IMR-90 (cell line): ENCODE data around the gene CPNE6. TPM values are rescaled to one million over a fixed set of nuclear protein-coding genes. Genes with fewer than 3 reads are reported as not detected.

Experiments used
- ATAC-seq: fragments of 200-7000 bp; cut with Tn5 transposase; 2 replicates; pipeline ENCODE4 v1.9.1; 2020; ENCODE audit warnings: low read depth, mild to moderate bottlenecking, moderate library complexity
- BruUV-seq: library from RNA; stranded (reverse); fragments of 400-500 nt; replicated peaks from 2 replicates; lab custom pipeline; 2021; lab: Mats Ljungman, UMichigan
- CTCF ChIA-PET: fragments of 300-600 bp; formaldehyde crosslinking; extraction: SDS; loops from one replicate; lab custom pipeline; 2021; ENCODE audit warnings: antibody characterized with exemption; lab: Yijun Ruan, JAX
- POLR2A ChIA-PET: fragments of 300-600 bp; sonication (Branson Sonifier 250); formaldehyde crosslinking; loops from one replicate; lab custom pipeline; 2022; ENCODE audit warnings: antibody characterized with exemption; ENCODE audit not compliant: unreplicated experiment; lab: Charles Lee
- DNase-seq: peaks from one replicate; pipeline ENCODE4 v3.0.0; 2013
- H2AFZ ChIP-seq: replicated peaks from 2 replicates; pipeline ENCODE3; 2013; ENCODE audit warnings: low read length, mild to moderate bottlenecking; ENCODE audit not compliant: poor library complexity
- H2AK5ac ChIP-seq: 2 replicates; pipeline ENCODE4 v1.6.1; 2013; ENCODE audit warnings: low read depth, low read length, inconsistent platforms
- H2AK9ac ChIP-seq: replicated peaks from 2 replicates; pipeline ENCODE3; 2013; ENCODE audit warnings: mild to moderate bottlenecking, low read depth, low read length, moderate library complexity; ENCODE audit not compliant: poor library complexity
- H2BK120ac ChIP-seq: 2 replicates; pipeline ENCODE4 v1.6.1; 2013; ENCODE audit warnings: low read depth, low read length, inconsistent platforms
- H2BK15ac ChIP-seq: 3 replicates; pipeline ENCODE4 v1.6.1; 2013; ENCODE audit warnings: low read depth, low read length, inconsistent platforms
- H2BK20ac ChIP-seq: 2 replicates; pipeline ENCODE4 v1.6.1; 2013; ENCODE audit warnings: low read depth, mild to moderate bottlenecking, inconsistent platforms, low read length, moderate library complexity
- H2BK5ac ChIP-seq: 2 replicates; pipeline ENCODE4 v1.6.1; 2013; ENCODE audit warnings: mild to moderate bottlenecking, low read depth, low read length, inconsistent platforms; ENCODE audit not compliant: poor library complexity, severe bottlenecking
- H3K14ac ChIP-seq: replicated peaks from 2 replicates; pipeline ENCODE4 v1.6.1; 2013; ENCODE audit warnings: low read depth, low read length, inconsistent platforms
- H3K18ac ChIP-seq: 2 replicates; pipeline ENCODE4 v1.6.1; 2013; ENCODE audit warnings: low read depth, low read length, control low read depth
- H3K23ac ChIP-seq: 2 replicates; pipeline ENCODE4 v1.6.1; 2013; ENCODE audit warnings: low read depth, low read length, inconsistent platforms
- H3K27ac ChIP-seq: 2 replicates; pipeline ENCODE4 v1.5.1; 2013; ENCODE audit warnings: mild to moderate bottlenecking, control low read depth, low read length; ENCODE audit not compliant: insufficient read depth
- H3K27me3 ChIP-seq: 2 replicates; pipeline ENCODE4 v1.6.1; 2013; ENCODE audit warnings: low read length; ENCODE audit not compliant: control insufficient read depth, insufficient read depth
- H3K36me3 ChIP-seq: 2 replicates; pipeline ENCODE4 v1.6.1; 2013; ENCODE audit warnings: low read length, mixed read lengths; ENCODE audit not compliant: control insufficient read depth, insufficient read depth
- H3K4ac ChIP-seq: 2 replicates; pipeline ENCODE4 v1.6.1; 2013; ENCODE audit warnings: low read depth, low read length, inconsistent platforms
- H3K4me1 ChIP-seq: 2 replicates; pipeline ENCODE4 v1.6.1; 2013; ENCODE audit warnings: low read length, mixed read lengths; ENCODE audit not compliant: control insufficient read depth, insufficient read depth
- H3K4me2 ChIP-seq: 2 replicates; pipeline ENCODE4 v1.6.1; 2013; ENCODE audit warnings: low read depth, mild to moderate bottlenecking, control low read depth, low read length, moderate library complexity
- H3K4me3 ChIP-seq: 2 replicates; pipeline ENCODE4 v1.5.1; 2013; ENCODE audit warnings: low read depth, mild to moderate bottlenecking, control low read depth, low read length, moderate library complexity; ENCODE audit not compliant: insufficient read depth
- H3K56ac ChIP-seq: 2 replicates; pipeline ENCODE4 v1.6.1; 2013; ENCODE audit warnings: low read length, inconsistent platforms; ENCODE audit not compliant: insufficient read depth; ENCODE audit errors: extremely low read depth
- H3K79me1 ChIP-seq, 2 experiments: 2 replicates each; pipeline ENCODE4 v1.6.1; 2013; ENCODE audit warnings: low read length in 2 of 2, inconsistent platforms in 1 of 2, low read depth in 1 of 2
- H3K9ac ChIP-seq: 2 replicates; pipeline ENCODE4 v1.6.1; 2013; ENCODE audit warnings: low read depth, low read length, control low read depth
- H3K9me1 ChIP-seq: 2 replicates; pipeline ENCODE4 v1.6.1; 2013; ENCODE audit warnings: low read length, inconsistent platforms; ENCODE audit not compliant: insufficient read depth
- H3K9me3 ChIP-seq: 2 replicates; pipeline ENCODE4 v1.6.1; 2013; ENCODE audit warnings: low read length; ENCODE audit not compliant: control insufficient read depth, insufficient read depth
- H4K20me1 ChIP-seq: 2 replicates; pipeline ENCODE4 v1.6.1; 2013; ENCODE audit warnings: low read length, inconsistent platforms; ENCODE audit not compliant: insufficient read depth
- H4K5ac ChIP-seq: 2 replicates; pipeline ENCODE4 v1.6.1; 2013; ENCODE audit warnings: mild to moderate bottlenecking, low read depth, low read length, control low read depth
- H4K8ac ChIP-seq, 2 experiments: 2 replicates each; pipeline ENCODE4 v1.6.1; 2013; ENCODE audit warnings: low read depth in 2 of 2, low read length in 2 of 2, control low read depth in 1 of 2, inconsistent platforms in 1 of 2
- H4K91ac ChIP-seq: 2 replicates; pipeline ENCODE4 v1.6.1; 2013; ENCODE audit warnings: low read depth, low read length, inconsistent platforms; ENCODE audit not compliant: insufficient read depth
- BHLHE40 ChIP-seq: fragments of 150-350 bp; IDR thresholded peaks from 2 replicates; pipeline ENCODE4 v1.6.1; 2016; ENCODE audit warnings: mild to moderate bottlenecking, low read depth, low read length
- CEBPB ChIP-seq: IDR thresholded peaks from 2 replicates; pipeline ENCODE4 v1.6.1; 2012; ENCODE audit warnings: low read depth, low read length, improper control_type of control experiment
- CHD1 ChIP-seq: IDR thresholded peaks from 2 replicates; pipeline ENCODE4 v1.6.1; 2012; ENCODE audit warnings: low read depth, low read length, improper control_type of control experiment
- CTCF ChIP-seq: conservative IDR thresholded peaks from 2 replicates; pipeline ENCODE4 v1.5.1; 2012; ENCODE audit warnings: mild to moderate bottlenecking, low read depth, low read length, improper control_type of control experiment
- FOS ChIP-seq: fragments of 150-350 bp; IDR thresholded peaks from 2 replicates; pipeline ENCODE4 v1.6.1; 2016; ENCODE audit warnings: low read depth, low read length
- MAFK ChIP-seq: IDR thresholded peaks from 2 replicates; pipeline ENCODE4 v1.6.1; 2012; ENCODE audit warnings: low read depth, low read length, improper control_type of control experiment
- MAZ ChIP-seq: IDR thresholded peaks from 2 replicates; pipeline ENCODE4 v1.6.1; 2012; ENCODE audit warnings: low read depth, mild to moderate bottlenecking, low read length, improper control_type of control experiment, moderate library complexity, borderline replicate concordance
- MXI1 ChIP-seq: IDR thresholded peaks from 2 replicates; pipeline ENCODE4 v1.6.1; 2012; ENCODE audit warnings: low read depth, mild to moderate bottlenecking, low read length, moderate library complexity, borderline replicate concordance
- NFE2L2 ChIP-seq: fragments of 150-350 bp; IDR thresholded peaks from 2 replicates; pipeline ENCODE4 v1.6.1; 2016; ENCODE audit warnings: low read depth, mild to moderate bottlenecking, low read length
- POLR2A ChIP-seq: IDR thresholded peaks from 2 replicates; pipeline ENCODE4 v1.6.1; 2012; ENCODE audit warnings: mild to moderate bottlenecking, low read depth, low read length
- RAD21 ChIP-seq: IDR thresholded peaks from 2 replicates; pipeline ENCODE4 v1.6.1; 2012; ENCODE audit warnings: low read length, improper control_type of control experiment
- RCOR1 ChIP-seq: IDR thresholded peaks from 2 replicates; pipeline ENCODE4 v1.6.1; 2012; ENCODE audit warnings: mild to moderate bottlenecking, low read length, improper control_type of control experiment; ENCODE audit not compliant: insufficient replicate concordance
- RFX5 ChIP-seq: IDR thresholded peaks from 2 replicates; pipeline ENCODE4 v1.8.0; 2012; ENCODE audit warnings: low read depth, mild to moderate bottlenecking, low read length, moderate library complexity
- SMC3 ChIP-seq: fragments of 150-350 bp; IDR thresholded peaks from 2 replicates; pipeline ENCODE4 v1.6.1; 2016; ENCODE audit warnings: low read depth, mild to moderate bottlenecking, antibody characterized with exemption, low read length, moderate library complexity
- USF2 ChIP-seq: fragments of 150-350 bp; IDR thresholded peaks from 2 replicates; pipeline ENCODE4 v1.6.1; 2017; ENCODE audit warnings: mild to moderate bottlenecking, antibody characterized with exemption, low read length, low read depth
- WGBS, 2 experiments: methylation state at CpG; one replicate each; pipeline versions ENCODE4 v1.1.5 to v1.1.7; 2013; ENCODE audit warnings: missing lambda C conversion rate in 2 of 2; ENCODE audit not compliant: insufficient read length in 1 of 2; ENCODE audit errors: extremely low coverage in 2 of 2; 5-methylcytosine and 5-hydroxymethylcytosine counted together
- dilution Hi-C: fragments of 300-500 bp; cut with HindIII; formaldehyde crosslinking; loops from one replicate; pipeline ENCODE4 v1.14.3; 2018; ENCODE audit warnings: low sequenced_read_pairs; ENCODE audit not compliant: unreplicated experiment
- in situ Hi-C: fragments of 300-500 bp; cut with MboI; formaldehyde crosslinking; loops from 3 replicates; pipeline ENCODE4 v1.14.3; 2019; ENCODE audit warnings: low sequenced_read_pairs, inconsistent platforms, mixed read lengths
- intact Hi-C: fragments of 100-400 bp; cut with micrococcal nuclease; formaldehyde crosslinking; loops from 2 replicates; pipeline ENCODE4 v1.10.0; 2022
- polyA plus RNA-seq, 3 experiments: library from polyadenylated mRNA; depleted of rRNA; stranded (reverse); fragments of >200 nt; gene quantifications; 2 replicates each; pipeline ENCODE4 v1.2.3, GENCODE V29; 2012; ENCODE audit warnings: low replicate concordance in 1 of 3
- total RNA-seq: library from RNA; depleted of rRNA; stranded (reverse); fragments of >200 nt; gene quantifications from 2 replicates; pipeline ENCODE4 v1.2.3, GENCODE V29; 2012
- TF ChIP-seq, protein P1 (sequence below): fragments of 150-350 bp; IDR thresholded peaks from 2 replicates; pipeline ENCODE4 v1.6.1; 2016; ENCODE audit warnings: low read depth, mild to moderate bottlenecking, low read length, moderate library complexity, borderline replicate concordance

The CPNE6 gene
- total and polyA plus RNA-seq, 2 of the 4 experiments (the other 2 are of a cell fraction) = not detected

GRCh38 chr14:24066496-24067132 lies 4.7 kb upstream of the CPNE6 start:
- H3K4me3 ChIP-seq = no peak overlapping the region
- no TSS peak for BruUV-seq
- dilution Hi-C loops (no loop called here), intact Hi-C loops (no loop called here), in situ Hi-C loops (no loop called here)
- WGBS, 2 experiments = 67% methylated on average over 1 of the region's 8 CpGs; no CpG with 5 or more reads in 1 of the 2 experiments
- no peak overlapping the region for H2AK9ac ChIP-seq
- H3K9me1 ChIP-seq = no peaks in the 10 kb centered on the region
- H4K8ac ChIP-seq = no peak overlapping the region
- H3K4me2 ChIP-seq = no peak overlapping the region
- no peak overlapping the region for H3K9ac ChIP-seq
- no peak overlapping the region for H2BK5ac ChIP-seq
- peaks cover 50% of the 10 kb centered on the region for H3K27me3 ChIP-seq
- H3K4me1 ChIP-seq = no peaks in the 10 kb centered on the region
- H2BK20ac ChIP-seq = no peak overlapping the region
- no peaks in the 10 kb centered on the region for H4K20me1 ChIP-seq
- no peak for DNase-seq
- no peak overlapping the region for H2BK120ac ChIP-seq
- no peak overlapping the region for H4K91ac ChIP-seq
- ChIA-PET POLR2A (no interaction called here), CTCF (interaction anchor here (1.1 to 1.3 kb wide), 2 partner anchors 9 to 42 kb away, joined by 4 to 5 read pairs; no protein-coding TSS in a partner anchor)
- H3K56ac ChIP-seq = no peak overlapping the region
- no peak overlapping the region for H3K23ac ChIP-seq
- TF ChIP-seq BHLHE40 (no peak), RFX5 (no peak), CHD1 (no peak), FOS (no peak), POLR2A (no peak), SMC3 (no peak), CEBPB (no peak), CTCF (no peak), NFE2L2 (no peak), MAZ (no peak), MAFK (no peak), USF2 (no peak), RAD21 (no peak), MXI1 (no peak), RCOR1 (no peak)
- TF ChIP-seq, protein P1, sequence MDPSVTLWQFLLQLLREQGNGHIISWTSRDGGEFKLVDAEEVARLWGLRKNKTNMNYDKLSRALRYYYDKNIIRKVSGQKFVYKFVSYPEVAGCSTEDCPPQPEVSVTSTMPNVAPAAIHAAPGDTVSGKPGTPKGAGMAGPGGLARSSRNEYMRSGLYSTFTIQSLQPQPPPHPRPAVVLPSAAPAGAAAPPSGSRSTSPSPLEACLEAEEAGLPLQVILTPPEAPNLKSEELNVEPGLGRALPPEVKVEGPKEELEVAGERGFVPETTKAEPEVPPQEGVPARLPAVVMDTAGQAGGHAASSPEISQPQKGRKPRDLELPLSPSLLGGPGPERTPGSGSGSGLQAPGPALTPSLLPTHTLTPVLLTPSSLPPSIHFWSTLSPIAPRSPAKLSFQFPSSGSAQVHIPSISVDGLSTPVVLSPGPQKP = no peak
- H3K14ac ChIP-seq = no peak overlapping the region
- H3K79me1 ChIP-seq = no peaks in the 10 kb centered on the region
- no peak overlapping the region for H3K4ac ChIP-seq
- no peak overlapping the region for H3K27ac ChIP-seq
- no peak overlapping the region for H2AK5ac ChIP-seq
- no peaks in the 10 kb centered on the region for H3K9me3 ChIP-seq
- no peak overlapping the region for H4K5ac ChIP-seq
- H3K36me3 ChIP-seq = no peaks in the 10 kb centered on the region
- no peak overlapping the region for H2AFZ ChIP-seq
- no peak overlapping the region for H2BK15ac ChIP-seq
- no peak overlapping the region for H3K18ac ChIP-seq
- ATAC-seq = no peak
